Esophagus (tissue), 2 donors: ENCODE measurements around the gene GPC3. TPM values are rescaled to one million over a fixed set of nuclear protein-coding genes. Genes with fewer than 3 reads are reported as not detected.
"Not testable (repeated sequence)": the region's sequence is repeated elsewhere in the genome, so short reads cannot be mapped to it uniquely, and the experiment has no call there.

Experiments
- H3K27ac ChIP-seq, 2 donors: one replicate each; pipeline ENCODE4 v1.5.1; 2013; ENCODE audit warnings: low read depth in 2 of 2, mild to moderate bottlenecking in 2 of 2, inconsistent platforms in 1 of 2, low read length in 1 of 2, moderate library complexity in 1 of 2
- H3K27me3 ChIP-seq, 2 donors: one replicate each; pipeline ENCODE4 v1.6.1; 2013; ENCODE audit warnings: low read length in 2 of 2, control low read depth in 1 of 2, mild to moderate bottlenecking in 1 of 2; ENCODE audit not compliant: insufficient read depth in 2 of 2, control insufficient read depth in 1 of 2
- H3K36me3 ChIP-seq, 2 donors: one replicate each; pipeline ENCODE4 v1.6.1; 2013; ENCODE audit warnings: low read length in 1 of 2; ENCODE audit not compliant: control insufficient read depth in 2 of 2, insufficient read depth in 2 of 2
- H3K4me1 ChIP-seq, 2 donors: one replicate each; pipeline ENCODE4 v1.6.1; 2013; ENCODE audit warnings: low read length in 1 of 2; ENCODE audit not compliant: control insufficient read depth in 2 of 2, insufficient read depth in 2 of 2
- H3K4me3 ChIP-seq, 2 donors: one replicate each; pipeline ENCODE4 v1.5.1; 2013; ENCODE audit warnings: low read length in 2 of 2, mild to moderate bottlenecking in 2 of 2, low read depth in 1 of 2, moderate library complexity in 1 of 2
- H3K9me3 ChIP-seq, 2 donors: one replicate each; pipeline ENCODE4 v1.6.1; 2013; ENCODE audit warnings: mild to moderate bottlenecking in 2 of 2, low read depth in 1 of 2, low read length in 1 of 2, moderate library complexity in 1 of 2; ENCODE audit not compliant: control insufficient read depth in 2 of 2, insufficient read depth in 1 of 2
- WGBS, 2 donors: extraction: QIAGEN DNeasy Blood & Tissue Kit; methylation state at CpG; one replicate each; pipeline ENCODE4 v1.1.7; 2013; 5-methylcytosine and 5-hydroxymethylcytosine counted together
- polyA plus RNA-seq, 2 donors: library from polyadenylated mRNA; stranded (reverse); fragments of 200-250 nt; gene quantifications; one replicate each; pipeline ENCODE4 v1.2.3, GENCODE V29; 2013
- donor health status: healthy with polysubstance abuse.
- donor health status: Bipolar disorder and iron deficiency.

Gene GPC3
- polyA plus RNA-seq, 2 donors: 0.10 to 0.39 TPM

DNA sequence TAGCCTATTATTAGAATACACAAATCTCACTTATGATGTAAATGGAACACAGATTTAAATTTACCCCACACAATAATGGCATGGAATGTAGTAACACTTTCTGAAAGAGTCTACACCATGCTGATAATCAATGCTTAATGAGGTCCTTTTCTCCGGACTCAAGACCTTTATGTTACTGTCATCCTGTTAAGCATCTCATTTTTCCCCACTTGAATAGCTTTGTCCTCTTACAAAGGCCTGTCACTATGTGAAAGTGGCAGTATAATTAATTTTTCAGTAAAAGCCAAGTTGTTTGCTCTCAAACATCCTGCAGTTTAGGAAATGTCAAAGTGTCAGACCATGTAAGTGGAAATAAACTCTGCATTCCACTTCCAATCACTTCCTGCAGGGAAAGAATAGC is 96.4 kb downstream of the GPC3 start:
- no peaks in the 10 kb centered on the region for H3K4me1 ChIP-seq
- H3K4me3 ChIP-seq: no peak overlapping the region
- H3K27ac ChIP-seq: no peak overlapping the region
- H3K27me3 ChIP-seq: peaks cover 0 to 3% of the 10 kb centered on the region in 2 donors
- 64 to 79% methylated on average over 1 of the region's 1 CpG for WGBS, 2 donors
- H3K9me3 ChIP-seq: no peaks in the 10 kb centered on the region
- no peaks in the 10 kb centered on the region for H3K36me3 ChIP-seq

DNA sequence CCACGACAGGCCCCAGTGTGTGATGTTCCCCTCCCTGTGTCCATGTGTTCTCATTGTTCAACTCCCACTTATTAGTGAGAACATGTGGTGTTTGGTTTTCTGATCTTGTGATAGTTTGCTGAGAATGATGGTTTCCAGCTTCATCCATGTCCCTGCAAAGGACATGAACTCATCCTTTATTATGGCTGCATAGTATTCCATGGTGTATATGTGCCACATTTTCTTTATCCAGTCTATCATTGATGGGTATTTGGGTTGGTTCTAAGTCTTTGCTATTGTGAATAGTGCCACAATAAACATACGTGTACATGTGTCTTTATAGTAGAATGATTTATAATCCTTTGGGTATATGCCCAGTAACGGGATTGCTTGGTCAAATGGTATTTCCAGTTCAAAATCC is 97.3 kb downstream of the GPC3 start:
- not testable (repeated sequence) for H3K9me3 ChIP-seq, H3K36me3 ChIP-seq, H3K27ac ChIP-seq, H3K4me1 ChIP-seq, H3K4me3 ChIP-seq, H3K27me3 ChIP-seq
- WGBS, 2 donors: 76 to 79% methylated on average over 3 of the region's 3 CpGs

DNA sequence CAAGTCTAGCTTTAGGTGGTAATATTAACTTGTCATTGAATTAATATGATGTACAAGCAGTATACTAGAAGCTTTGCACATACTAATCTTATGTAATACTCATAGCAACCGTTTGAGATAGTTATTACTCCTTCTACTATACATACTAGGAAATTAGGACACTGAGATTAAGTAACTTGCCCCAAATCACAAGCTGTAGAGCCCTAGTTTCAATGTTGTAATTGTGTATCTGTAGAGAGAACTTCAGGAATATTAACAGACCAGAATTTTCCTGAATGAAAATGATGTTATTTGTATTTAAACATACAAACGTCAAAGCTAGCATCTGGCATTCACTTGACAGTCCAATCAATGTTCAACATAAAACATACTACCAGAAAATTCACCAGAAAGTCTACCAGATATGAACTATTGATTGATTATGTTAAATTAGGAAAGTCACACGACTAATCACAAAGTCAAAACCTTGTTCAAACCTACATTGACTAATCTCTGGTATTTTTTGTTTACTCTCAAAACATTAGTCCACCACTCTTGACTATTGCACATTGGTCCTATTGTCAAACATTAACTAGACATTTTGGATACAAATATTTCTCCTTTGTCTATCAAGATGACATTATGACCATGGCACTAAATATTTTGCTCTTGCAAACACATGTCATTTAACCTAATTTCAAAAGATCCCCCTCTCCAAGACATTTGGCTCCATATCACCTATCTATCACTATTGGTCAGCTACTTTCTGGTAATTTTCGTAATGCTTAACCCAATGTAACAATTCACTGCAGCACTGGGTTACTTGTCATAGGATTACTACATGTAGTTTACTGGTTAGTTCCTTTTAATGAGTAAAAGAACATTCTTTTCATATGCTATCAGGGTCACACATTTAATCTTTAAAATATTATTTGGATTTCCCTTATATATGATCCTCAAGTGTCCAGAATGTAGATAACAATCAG is 100.7 kb downstream of the GPC3 start:
- 40 to 54% methylated on average over 4 of the region's 4 CpGs for WGBS, 2 donors
- H3K27me3 ChIP-seq: no peaks in the 10 kb centered on the region
- H3K4me3 ChIP-seq: no peak overlapping the region
- H3K4me1 ChIP-seq: no peaks in the 10 kb centered on the region
- no peaks in the 10 kb centered on the region for H3K9me3 ChIP-seq
- H3K36me3 ChIP-seq: no peaks in the 10 kb centered on the region
- H3K27ac ChIP-seq: no peak overlapping the region

DNA sequence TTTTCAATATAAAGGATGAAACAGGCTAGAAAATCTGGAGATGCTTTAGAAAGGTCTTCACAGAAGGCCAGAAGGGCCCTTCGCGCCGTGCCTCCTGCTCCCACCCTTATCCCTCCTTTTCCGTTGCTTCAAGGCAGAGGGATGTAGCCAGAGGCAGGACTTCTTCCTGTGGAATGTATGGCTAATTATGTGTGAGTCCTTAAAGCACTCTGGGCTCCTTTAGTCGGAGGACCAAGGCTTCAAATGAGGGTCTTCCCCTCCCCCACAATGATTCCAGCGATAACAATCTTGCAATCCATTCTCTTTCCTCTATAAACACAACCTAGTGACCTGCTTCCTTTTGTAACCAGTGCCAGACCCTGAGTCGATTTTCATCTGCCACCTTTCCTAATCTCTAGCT is 103.5 kb downstream of the GPC3 start:
- Histone ChIP-seq H3K27ac (no peak overlapping the region), H3K27me3 (no peaks in the 10 kb centered on the region), H3K36me3 (no peaks in the 10 kb centered on the region), H3K9me3 (no peaks in the 10 kb centered on the region), H3K4me3 (no peak overlapping the region), H3K4me1 (no peaks in the 10 kb centered on the region)
- 68 to 73% methylated on average over 7 of the region's 7 CpGs for WGBS, 2 donors

DNA sequence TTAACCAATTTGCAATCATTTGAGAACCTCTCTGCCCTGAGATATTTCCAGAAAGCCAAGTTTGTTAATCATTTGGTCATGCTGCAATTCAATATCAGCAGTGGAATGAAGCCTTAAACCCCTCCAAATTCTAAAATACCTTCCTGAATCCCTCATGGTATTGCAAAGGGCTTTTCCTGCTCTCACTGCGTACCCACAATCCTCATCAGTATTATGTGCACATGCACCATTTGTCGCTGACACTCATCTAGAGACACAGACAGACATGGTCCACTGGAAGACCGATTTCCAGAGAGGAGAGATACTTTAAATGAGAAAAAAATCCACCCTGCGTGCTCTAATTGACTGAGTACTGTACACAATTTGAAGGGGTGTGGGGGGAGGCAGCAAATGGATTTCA is 104.4 kb downstream of the GPC3 start:
- Histone ChIP-seq H3K4me3 (no peak overlapping the region), H3K4me1 (no peaks in the 10 kb centered on the region), H3K27me3 (no peaks in the 10 kb centered on the region), H3K36me3 (no peaks in the 10 kb centered on the region), H3K27ac (no peak overlapping the region), H3K9me3 (no peaks in the 10 kb centered on the region)
- WGBS, 2 donors: 78 to 92% methylated on average over 4 of the region's 4 CpGs

DNA sequence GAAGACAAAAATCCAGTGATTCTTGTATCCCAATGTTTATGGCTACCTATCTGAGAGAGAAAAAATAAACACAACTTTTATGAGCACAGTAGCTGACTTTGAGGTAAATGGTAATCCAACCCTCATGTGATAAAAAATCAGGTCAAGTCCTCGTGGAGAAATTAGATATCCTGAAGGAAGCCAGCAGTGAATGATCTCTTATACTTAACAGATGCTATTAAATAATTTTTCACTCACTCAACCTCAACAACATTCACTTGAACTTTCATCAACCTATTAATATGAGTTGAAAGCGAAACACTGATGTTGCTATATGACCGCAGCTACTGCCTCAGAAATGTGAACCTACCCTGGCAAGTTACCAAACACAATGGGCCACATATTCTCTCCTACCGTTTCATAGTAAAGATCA is 105.4 kb downstream of the GPC3 start:
- no peaks in the 10 kb centered on the region for H3K9me3 ChIP-seq
- no peak overlapping the region for H3K4me3 ChIP-seq
- WGBS, 2 donors: 51 to 65% methylated on average over 4 of the region's 4 CpGs

DNA sequence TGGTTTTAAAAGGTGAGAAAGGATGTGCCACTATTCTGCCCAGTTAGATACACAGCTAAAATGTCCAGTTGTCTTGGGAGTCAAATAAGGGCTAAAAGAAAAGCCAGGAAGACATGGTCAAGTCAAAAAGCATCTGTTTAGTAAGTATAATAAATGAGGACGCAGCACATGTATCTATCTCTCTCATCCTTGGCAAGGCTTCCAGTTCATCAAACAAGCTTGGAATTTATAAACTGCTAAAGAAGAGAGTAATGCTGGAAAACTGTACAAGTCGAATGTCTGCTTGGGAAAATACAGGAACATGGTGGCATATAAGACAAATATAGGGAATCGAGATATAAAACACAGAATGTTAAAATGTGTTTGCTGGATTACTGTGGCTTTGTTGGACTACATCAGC is 106.7 kb downstream of the GPC3 start:
- WGBS, 2 donors: 69 to 75% methylated on average over 3 of the region's 3 CpGs
- H3K4me1 ChIP-seq: no peaks in the 10 kb centered on the region
- H3K9me3 ChIP-seq: no peaks in the 10 kb centered on the region
- H3K4me3 ChIP-seq: no peak overlapping the region
- no peak overlapping the region for H3K27ac ChIP-seq
- no peaks in the 10 kb centered on the region for H3K36me3 ChIP-seq
- no peaks in the 10 kb centered on the region for H3K27me3 ChIP-seq

More for the DNA sequence above, 105.4 kb downstream of the GPC3 start:
- H3K27ac ChIP-seq: no peak overlapping the region
- no peaks in the 10 kb centered on the region for H3K36me3 ChIP-seq
- no peaks in the 10 kb centered on the region for H3K27me3 ChIP-seq
- no peaks in the 10 kb centered on the region for H3K4me1 ChIP-seq

DNA sequence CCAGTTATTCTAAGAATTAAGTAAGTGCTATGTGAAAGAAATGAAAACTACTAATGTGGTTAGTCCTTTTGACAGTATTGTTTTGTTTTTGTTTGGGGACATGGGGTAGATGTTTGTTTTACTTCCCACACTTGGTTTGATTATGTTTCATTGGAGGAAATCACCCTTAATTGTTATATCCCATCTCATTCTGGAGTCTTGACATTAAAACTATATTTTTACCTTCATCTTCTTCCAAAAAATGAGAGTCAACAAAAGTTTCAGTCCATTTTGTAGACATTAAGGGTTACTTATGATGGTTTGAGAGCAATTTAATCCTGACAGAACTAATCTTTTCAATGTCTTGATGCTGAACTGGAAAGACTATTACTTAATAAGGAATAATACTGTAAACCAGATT is 108.7 kb downstream of the GPC3 start:
- Histone ChIP-seq H3K9me3 (no peaks in the 10 kb centered on the region), H3K27ac (no peak overlapping the region), H3K4me1 (no peaks in the 10 kb centered on the region), H3K27me3 (no peaks in the 10 kb centered on the region), H3K36me3 (no peaks in the 10 kb centered on the region), H3K4me3 (no peak overlapping the region)

DNA sequence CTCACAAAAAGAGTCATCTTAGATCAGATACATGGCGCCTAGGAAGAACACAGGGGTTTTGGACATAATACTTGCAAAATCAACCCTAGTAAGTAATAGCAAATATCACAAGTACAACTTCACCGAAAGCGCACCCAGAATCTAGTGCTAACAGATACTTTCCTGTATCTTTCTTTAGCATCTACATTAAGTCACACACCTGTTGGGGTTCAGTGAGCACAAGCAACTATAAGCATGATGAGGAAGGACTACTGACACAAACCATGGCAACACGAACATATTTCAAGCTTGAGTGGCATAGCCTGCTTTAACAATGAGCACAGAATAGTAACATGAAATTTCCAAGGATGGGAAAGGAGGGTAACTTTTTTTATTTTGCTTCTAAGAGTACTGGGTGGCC is 116.1 kb downstream of the GPC3 start:
- no peaks in the 10 kb centered on the region for H3K4me1 ChIP-seq
- H3K9me3 ChIP-seq: no peaks in the 10 kb centered on the region
- H3K27me3 ChIP-seq: no peaks in the 10 kb centered on the region
- H3K36me3 ChIP-seq: no peaks in the 10 kb centered on the region
- no peak overlapping the region for H3K4me3 ChIP-seq
- 84 to 97% methylated on average over 4 of the region's 4 CpGs for WGBS, 2 donors
- no peak overlapping the region for H3K27ac ChIP-seq

DNA sequence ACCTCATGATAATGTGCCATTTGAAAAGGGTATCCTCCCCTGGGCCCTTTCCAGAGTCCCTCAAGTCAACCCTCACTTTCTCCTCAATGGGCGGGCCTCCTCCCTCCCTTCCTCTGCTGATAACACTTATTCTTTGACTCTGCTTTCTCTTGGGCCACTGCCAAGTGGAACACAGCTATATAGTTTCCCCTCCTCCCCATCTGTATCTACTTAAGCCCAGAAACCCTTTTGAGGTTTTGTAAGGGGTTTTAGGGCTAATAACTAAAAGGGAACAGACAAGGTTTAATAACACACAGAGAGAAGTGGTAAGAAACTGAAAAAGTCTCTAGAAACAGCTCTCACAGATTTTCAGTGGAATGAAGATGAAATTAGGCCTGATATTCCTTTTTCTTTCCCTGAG is 116.7 kb downstream of the GPC3 start:
- Histone ChIP-seq H3K9me3 (no peaks in the 10 kb centered on the region), H3K27ac (no peak overlapping the region), H3K27me3 (no peaks in the 10 kb centered on the region), H3K4me1 (no peaks in the 10 kb centered on the region), H3K4me3 (no peak overlapping the region), H3K36me3 (no peaks in the 10 kb centered on the region)
- WGBS, 2 donors: 54 to 75% methylated on average over 1 of the region's 1 CpG
